GM12878 (cell line): ENCODE measurements around the gene TFDP1. TPM values are rescaled to one million over a fixed set of nuclear protein-coding genes. Genes with fewer than 3 reads are reported as not detected.

Experiments
- ATAC-seq: fragments of 200-7000 bp; cut with Tn5 transposase; 3 replicates; pipeline ENCODE4 v1.9.1; 2020; ENCODE audit warnings: mild to moderate bottlenecking, moderate library complexity
- BruUV-seq: library from RNA; stranded (reverse); fragments of 400-500 nt; replicated peaks from 2 replicates; lab custom pipeline; 2021; lab: Mats Ljungman, UMichigan
- CTCF ChIA-PET: fragments of 300-600 bp; sonication (Branson Sonifier 250); formaldehyde crosslinking; extraction: SDS; loops from one replicate; lab custom pipeline; 2021; ENCODE audit warnings: inconsistent platforms; lab: Yijun Ruan, JAX
- POLR2A ChIA-PET: fragments of 350-600 bp; formaldehyde crosslinking; extraction: SDS; loops from one replicate; lab custom pipeline; 2021; ENCODE audit warnings: inconsistent platforms; lab: Charles Lee
- RAD21 ChIA-PET: fragments of 300-600 bp; sonication (Branson Sonifier 250); formaldehyde crosslinking; loops from one replicate; lab custom pipeline; 2023; ENCODE audit warnings: antibody characterized with exemption; ENCODE audit not compliant: unreplicated experiment; lab: Charles Lee
- SMC1A ChIA-PET: fragments of 300-600 bp; sonication (Branson Sonifier 250); formaldehyde crosslinking; loops from one replicate; lab custom pipeline; 2023; ENCODE audit not compliant: unreplicated experiment, uncharacterized antibody; lab: Charles Lee
- DNase-seq: peaks from one replicate; pipeline ENCODE4 v3.0.0-alpha.2; 2011; ENCODE audit warnings: low read depth, low spot score
- FAIRE-seq: peaks from 3 replicates; lab custom pipeline; 2011; peaks lifted over from hg19 to GRCh38; lab: Jason Lieb, UNC
- H2AFZ ChIP-seq: 2 replicates; pipeline ENCODE4 v1.6.0; 2011; ENCODE audit warnings: low read depth, low read length, control low read depth; ENCODE audit not compliant: control insufficient read depth
- H3K27ac ChIP-seq: 2 replicates; pipeline ENCODE4 v1.5.1; 2011; ENCODE audit warnings: control low read depth; ENCODE audit not compliant: control insufficient read depth, insufficient read depth
- H3K27me3 ChIP-seq, 2 experiments: replicated peaks in 1 of 2; 2 replicates each; pipeline versions ENCODE4 v1.6.0 to v1.6.1; 2011; ENCODE audit warnings: low read length in 1 of 2; ENCODE audit not compliant: control insufficient read depth in 2 of 2, insufficient read depth in 2 of 2
- H3K36me3 ChIP-seq, 2 experiments: 2 replicates each; pipeline ENCODE4 v1.5.1; 2011; ENCODE audit warnings: low read length in 1 of 2; ENCODE audit not compliant: control insufficient read depth in 2 of 2, insufficient read depth in 2 of 2
- H3K4me1 ChIP-seq: 2 replicates; pipeline ENCODE4 v1.6.1; 2011; ENCODE audit warnings: mild to moderate bottlenecking, low read length, moderate library complexity, mixed read lengths; ENCODE audit not compliant: control insufficient read depth, insufficient read depth
- H3K4me2 ChIP-seq: 2 replicates; pipeline ENCODE4 v1.6.0; 2011; ENCODE audit warnings: control low read depth; ENCODE audit not compliant: control insufficient read depth, insufficient read depth
- H3K4me3 ChIP-seq: fragments of 200-600 bp; sonication (generic); 2 replicates; pipeline ENCODE4 v1.5.1; 2016
- H3K79me2 ChIP-seq: 2 replicates; pipeline ENCODE4 v1.6.0; 2011; ENCODE audit warnings: low read length; ENCODE audit not compliant: control insufficient read depth, insufficient read depth
- H3K9ac ChIP-seq: 2 replicates; pipeline ENCODE4 v1.8.0; 2011; ENCODE audit warnings: low read length, control low read depth, mixed read lengths; ENCODE audit not compliant: control insufficient read depth, insufficient read depth
- H3K9me3 ChIP-seq: replicated peaks from 3 replicates; pipeline ENCODE4 v1.5.1; 2011; ENCODE audit warnings: mild to moderate bottlenecking, low read length; ENCODE audit not compliant: control insufficient read depth, insufficient read depth
- H4K20me1 ChIP-seq: 2 replicates; pipeline ENCODE4 v1.6.0; 2011; ENCODE audit not compliant: control insufficient read depth, insufficient read depth
- ATF2 ChIP-seq: IDR thresholded peaks from 2 replicates; pipeline ENCODE4 v1.6.1; 2012; ENCODE audit warnings: low read length, inconsistent platforms
- BACH1 ChIP-seq: fragments of 450-650 bp; IDR thresholded peaks from 2 replicates; pipeline ENCODE4 v1.6.1; 2017; ENCODE audit warnings: mild to moderate bottlenecking, borderline replicate concordance
- BCLAF1 ChIP-seq: fragments of 450-650 bp; IDR thresholded peaks from 2 replicates; pipeline ENCODE4 v1.6.1; 2017; ENCODE audit warnings: antibody characterized with exemption, mild to moderate bottlenecking, moderate library complexity
- EED ChIP-seq: sonication (generic); IDR thresholded peaks from 2 replicates; pipeline ENCODE4 v1.6.1; 2016; ENCODE audit warnings: antibody characterized with exemption, low read depth
- ESRRA ChIP-seq: IDR thresholded peaks from 2 replicates; pipeline ENCODE4 v1.6.1; 2012; ENCODE audit warnings: mild to moderate bottlenecking, low read length, improper control_type of control experiment
- HCFC1 ChIP-seq: fragments of 150-350 bp; IDR thresholded peaks from 2 replicates; pipeline ENCODE4 v1.6.1; 2014; ENCODE audit warnings: low read length
- LARP7 ChIP-seq: fragments of 450-650 bp; IDR thresholded peaks from 2 replicates; pipeline ENCODE4 v1.6.1; 2017; ENCODE audit warnings: mild to moderate bottlenecking
- MEF2A ChIP-seq: IDR thresholded peaks from 2 replicates; pipeline ENCODE4 v1.6.1; 2011; ENCODE audit warnings: low read depth, mild to moderate bottlenecking, low read length, moderate library complexity; ENCODE audit not compliant: insufficient read depth
- NRF1 ChIP-seq: conservative IDR thresholded peaks from 2 replicates; pipeline ENCODE4 v1.6.1; 2011; ENCODE audit warnings: mild to moderate bottlenecking, low read depth, low read length, improper control_type of control experiment
- PML ChIP-seq: IDR thresholded peaks from 2 replicates; pipeline ENCODE4 v1.6.1; 2012; ENCODE audit warnings: low read length, inconsistent platforms
- SKIL ChIP-seq: fragments of 450-650 bp; IDR thresholded peaks from 2 replicates; pipeline ENCODE4 v1.6.1; 2017; ENCODE audit warnings: mild to moderate bottlenecking, low read depth, inconsistent platforms; ENCODE audit not compliant: poor library complexity, severe bottlenecking
- SMAD1 ChIP-seq: fragments of 450-650 bp; IDR thresholded peaks from 2 replicates; pipeline ENCODE4 v1.6.1; 2018; ENCODE audit warnings: mild to moderate bottlenecking, low read depth; ENCODE audit not compliant: partially characterized antibody
- SREBF1 ChIP-seq: IDR thresholded peaks from 2 replicates; pipeline ENCODE4 v1.6.1; 2012; ENCODE audit warnings: mild to moderate bottlenecking, low read length
- SREBF2 ChIP-seq: IDR thresholded peaks from 2 replicates; pipeline ENCODE4 v1.6.1; 2012; ENCODE audit warnings: mild to moderate bottlenecking, low read length
- TCF3 ChIP-seq: IDR thresholded peaks from 2 replicates; pipeline ENCODE4 v1.6.1; 2012; ENCODE audit warnings: low read depth, mild to moderate bottlenecking, low read length, borderline replicate concordance; ENCODE audit not compliant: insufficient read depth
- ZBTB11 ChIP-seq: fragments of 450-650 bp; formaldehyde crosslinking; IDR thresholded peaks from 2 replicates; pipeline ENCODE4 v1.5.0; 2022; ENCODE audit warnings: mild to moderate bottlenecking, missing genetic modification characterization
- WGBS: methylation state at CpG from one replicate; pipeline ENCODE4 v1.1.6; 2016; ENCODE audit warnings: low lambda C conversion rate; ENCODE audit not compliant: insufficient replicate concordance, insufficient coverage; ENCODE audit errors: missing lambda C conversion rate; 5-methylcytosine and 5-hydroxymethylcytosine counted together
- in situ Hi-C: fragments of 300-500 bp; cut with MboI; formaldehyde crosslinking; loops from 9 replicates; pipeline ENCODE4 v1.14.3; 2018; ENCODE audit warnings: mixed read lengths
- intact Hi-C: fragments of 100-400 bp; cut with micrococcal nuclease; formaldehyde crosslinking; loops from one replicate; pipeline ENCODE4 v1.14.2; 2022; ENCODE audit not compliant: unreplicated experiment
- polyA plus RNA-seq, 11 experiments: library from polyadenylated mRNA; depleted of rRNA in 4 of 11; unstranded in 6 of 11; stranded (reverse) in 5 of 11; fragments of >200 nt; fragmentation: Nextera tagmentation in 4 of 11; fragmentation: Illumina TruSeq in 1 of 11; extraction: Ambion mirVana in 4 of 11; extraction: Trizol in 1 of 11; gene quantifications; 1 replicate in 1 of 11; 2 replicates in 10 of 11; pipeline versions ENCODE4 v1.2.1 to v1.2.3, GENCODE V29; 2011 to 2016; ENCODE audit warnings: inconsistent platforms in 2 of 11, missing spikeins in 2 of 11, low read depth in 1 of 11
- total RNA-seq, 4 experiments: library from RNA; depleted of rRNA in 3 of 4; stranded (reverse); fragments of >200 nt in 3 of 4; fragmentation: Illumina TruSeq in 1 of 4; extraction: Trizol in 1 of 4; gene quantifications; 2 replicates each; pipeline versions ENCODE4 v1.2.1 to v1.2.3, GENCODE V29; 2013 to 2021

The TFDP1 gene
- total and polyA plus RNA-seq, 10 of the 15 experiments (the other 5 are each of a cell fraction or from before 2014, with no cell fraction given), result 37.7 to 254 (median 119) TPM

- RAD21 ChIA-PET, result no interaction called here
- no peaks in the 10 kb centered on the region for H3K4me1 ChIP-seq
- peaks cover 10 to 19% of the 10 kb centered on the region in 2 experiments; a peak in 3 of 4 replicates for H3K36me3 ChIP-seq
- no peaks in the 10 kb centered on the region for H3K9me3 ChIP-seq
- H2AFZ ChIP-seq, result no peak overlapping the region
- H3K79me2 ChIP-seq, result peaks cover 19% of the 10 kb centered on the region
- SMC1A ChIA-PET, result no interaction called here
- FAIRE-seq, result no peak
- DNase-seq, result no peak
- no peak overlapping the region for H3K4me2 ChIP-seq
- in situ Hi-C loops, result no loop called here
- no peak overlapping the region for H3K4me3 ChIP-seq
- BruUV-seq, result no TSS peak
- H3K27me3 ChIP-seq, result no peaks in the 10 kb centered on the region
- no peak overlapping the region for H3K9ac ChIP-seq
- no peaks in the 10 kb centered on the region for H4K20me1 ChIP-seq
- no peak for ATAC-seq
- CTCF ChIA-PET, result no interaction called here
- POLR2A ChIA-PET, result no interaction called here
- intact Hi-C loops, result no loop called here
- WGBS, result 96% methylated on average over 5 of the region's 5 CpGs
- H3K27ac ChIP-seq, result no peak overlapping the region
- TF ChIP-seq PML (no peak), BCLAF1 (no peak), BACH1 (no peak), HCFC1 (no peak), ESRRA (no peak), EED (no peak), NRF1 (no peak), SMAD1 (no peak), SKIL (no peak), TCF3 (no peak), ATF2 (no peak), MEF2A (no peak), LARP7 (no peak), ZBTB11 (no peak), SREBF1 (no peak), SREBF2 (no peak)
These were observed 33.4 kb downstream of the TFDP1 start for GRCh38 chr13:113617961-113618360.
